Measurements from ENCODE around the gene NDUFS1.

The NDUFS1 gene

GRCh38 chr2:206084439-206084869, 74.8 kb downstream of the NDUFS1 start:
- Histone ChIP-seq H3K9ac (ENCODE audit: low read length) (peak overlapping the region; percentile 93), H3K27ac (ENCODE audit: low read length) (peak overlapping the region; percentile 84)

DNA sequence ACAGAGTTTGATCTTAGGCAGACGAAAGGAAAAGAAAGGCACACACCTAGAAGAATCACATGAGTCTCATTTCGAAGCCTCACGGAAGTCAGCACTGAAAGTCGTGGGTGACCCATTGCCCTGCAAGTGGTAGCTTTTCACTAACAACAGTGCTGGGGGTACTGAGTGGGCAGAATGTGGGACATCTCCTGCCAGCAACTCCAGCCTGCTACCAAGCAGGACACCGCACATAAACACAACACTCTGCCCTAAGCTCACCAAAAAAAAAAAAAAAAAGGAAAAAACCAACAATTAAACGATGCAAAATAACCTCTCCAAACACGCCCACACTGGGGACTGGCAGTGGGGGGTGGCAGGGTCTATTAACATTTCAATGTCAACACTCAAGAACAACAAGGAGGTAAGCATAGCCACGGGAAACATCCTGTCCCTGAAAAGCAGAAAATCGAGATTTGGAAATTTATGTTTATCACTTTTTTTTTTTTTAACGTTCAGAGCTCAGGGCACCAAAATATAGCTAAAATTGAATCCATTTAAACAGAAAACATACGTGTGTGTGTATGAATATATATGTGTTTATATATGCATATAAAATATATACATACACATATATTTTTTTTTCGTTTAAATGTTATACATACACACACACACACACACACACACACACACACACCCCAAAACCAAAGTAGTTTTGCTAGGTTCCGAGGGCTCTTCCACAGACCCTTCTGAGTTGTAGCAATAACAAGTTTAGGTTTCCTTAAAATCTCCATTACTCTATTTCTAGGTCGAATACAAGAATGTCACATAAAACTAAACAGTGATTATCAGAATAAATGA, 75.4 kb downstream of the NDUFS1 start:
- Histone ChIP-seq H3K27me3 (ENCODE audit: low read depth, low read length) (no peaks in the 10 kb centered on the region), H3K4me3 (ENCODE audit: low read length) (peak overlapping the region; percentile 91), H2AFZ (ENCODE audit: low read depth, low read length) (no peak overlapping the region), H3K4me1 (ENCODE audit: low read length) (peaks cover 12% of the 10 kb centered on the region), H3K27ac (ENCODE audit: low read length) (peak overlapping the region; percentile 84), H3K79me2 (ENCODE audit: low read length) (peaks cover 83% of the 10 kb centered on the region), H3K36me3 (replicated peaks; ENCODE audit: low read depth, low read length) (no peaks in the 10 kb centered on the region), H3K9ac (ENCODE audit: low read length) (peak overlapping the region; percentile 93), H3K9me3 (ENCODE audit: insufficient read depth, low read length) (no peaks in the 10 kb centered on the region), H4K20me1 (ENCODE audit: insufficient read depth, low read length) (peaks cover 21% of the 10 kb centered on the region), H3K4me2 (ENCODE audit: low read length) (peak overlapping the region; percentile 100)
- TF ChIP-seq CTCF (IDR thresholded peaks at IDR 0.05; ENCODE audit: low read depth, low read length), result no peak
- no peak for TF ChIP-seq EZH2phosphoT487 (IDR thresholded peaks at IDR 0.05; ENCODE audit: low read depth)

More at GRCh38 chr2:206084439-206084869, 74.8 kb downstream of the NDUFS1 start:
- Histone ChIP-seq H3K9me3 (ENCODE audit: insufficient read depth, low read length) (no peaks in the 10 kb centered on the region), H4K20me1 (ENCODE audit: insufficient read depth, low read length) (peaks cover 15% of the 10 kb centered on the region), H3K27me3 (ENCODE audit: low read depth, low read length) (no peaks in the 10 kb centered on the region), H3K79me2 (ENCODE audit: low read length) (peaks cover 77% of the 10 kb centered on the region), H3K4me3 (ENCODE audit: low read length) (peak overlapping the region; percentile 91), H2AFZ (ENCODE audit: low read depth, low read length) (peak overlapping the region; percentile 62), H3K4me2 (ENCODE audit: low read length) (peak overlapping the region; percentile 100), H3K36me3 (replicated peaks; ENCODE audit: low read depth, low read length) (no peaks in the 10 kb centered on the region), H3K4me1 (ENCODE audit: low read length) (peaks cover 12% of the 10 kb centered on the region)
- TF ChIP-seq CTCF (IDR thresholded peaks at IDR 0.05; ENCODE audit: low read depth, low read length) (no peak), EZH2phosphoT487 (IDR thresholded peaks at IDR 0.05; ENCODE audit: low read depth) (no peak)

GRCh38 chr2:206082298-206082843, 76.9 kb downstream of the NDUFS1 start:
- Histone ChIP-seq H3K36me3 (replicated peaks; ENCODE audit: low read depth, low read length) (no peaks in the 10 kb centered on the region), H3K27me3 (ENCODE audit: low read depth, low read length) (no peaks in the 10 kb centered on the region), H3K4me3 (ENCODE audit: low read length) (no peak overlapping the region), H3K9me3 (ENCODE audit: insufficient read depth, low read length) (no peaks in the 10 kb centered on the region), H2AFZ (ENCODE audit: low read depth, low read length) (no peak overlapping the region), H4K20me1 (ENCODE audit: insufficient read depth, low read length) (peaks cover 26% of the 10 kb centered on the region), H3K79me2 (ENCODE audit: low read length) (peaks cover 97% of the 10 kb centered on the region), H3K27ac (ENCODE audit: low read length) (no peak overlapping the region), H3K4me2 (ENCODE audit: low read length) (no peak overlapping the region), H3K4me1 (ENCODE audit: low read length) (peaks cover 12% of the 10 kb centered on the region), H3K9ac (ENCODE audit: low read length) (no peak overlapping the region)
- TF ChIP-seq CTCF (IDR thresholded peaks at IDR 0.05; ENCODE audit: low read depth, low read length) (no peak), EZH2phosphoT487 (IDR thresholded peaks at IDR 0.05; ENCODE audit: low read depth) (no peak)

- Histone ChIP-seq H3K4me1 (ENCODE audit: low read length) (peaks cover 7% of the 10 kb centered on the region), H3K27ac (ENCODE audit: low read length) (no peak overlapping the region), H3K36me3 (replicated peaks; ENCODE audit: low read depth, low read length) (no peaks in the 10 kb centered on the region), H3K27me3 (ENCODE audit: low read depth, low read length) (no peaks in the 10 kb centered on the region), H3K4me3 (ENCODE audit: low read length) (no peak overlapping the region), H3K79me2 (ENCODE audit: low read length) (peaks cover 95% of the 10 kb centered on the region), H3K9ac (ENCODE audit: low read length) (no peak overlapping the region), H2AFZ (ENCODE audit: low read depth, low read length) (no peak overlapping the region), H3K9me3 (ENCODE audit: insufficient read depth, low read length) (no peaks in the 10 kb centered on the region), H3K4me2 (ENCODE audit: low read length) (no peak overlapping the region), H4K20me1 (ENCODE audit: insufficient read depth, low read length) (peaks cover 34% of the 10 kb centered on the region)
- TF ChIP-seq CTCF (IDR thresholded peaks at IDR 0.05; ENCODE audit: low read depth, low read length) (no peak), EZH2phosphoT487 (IDR thresholded peaks at IDR 0.05; ENCODE audit: low read depth) (no peak)
Measured at GRCh38 chr2:206080927-206081326, 78.3 kb downstream of the NDUFS1 start.
